ENCODE data around the gene FAM117B. TPM values are rescaled to one million over a fixed set of nuclear protein-coding genes. Genes with fewer than 3 reads are reported as not detected.

Gene FAM117B
- total RNA-seq, result 1.6 and 1.7 TPM in 2 replicates

DNA sequence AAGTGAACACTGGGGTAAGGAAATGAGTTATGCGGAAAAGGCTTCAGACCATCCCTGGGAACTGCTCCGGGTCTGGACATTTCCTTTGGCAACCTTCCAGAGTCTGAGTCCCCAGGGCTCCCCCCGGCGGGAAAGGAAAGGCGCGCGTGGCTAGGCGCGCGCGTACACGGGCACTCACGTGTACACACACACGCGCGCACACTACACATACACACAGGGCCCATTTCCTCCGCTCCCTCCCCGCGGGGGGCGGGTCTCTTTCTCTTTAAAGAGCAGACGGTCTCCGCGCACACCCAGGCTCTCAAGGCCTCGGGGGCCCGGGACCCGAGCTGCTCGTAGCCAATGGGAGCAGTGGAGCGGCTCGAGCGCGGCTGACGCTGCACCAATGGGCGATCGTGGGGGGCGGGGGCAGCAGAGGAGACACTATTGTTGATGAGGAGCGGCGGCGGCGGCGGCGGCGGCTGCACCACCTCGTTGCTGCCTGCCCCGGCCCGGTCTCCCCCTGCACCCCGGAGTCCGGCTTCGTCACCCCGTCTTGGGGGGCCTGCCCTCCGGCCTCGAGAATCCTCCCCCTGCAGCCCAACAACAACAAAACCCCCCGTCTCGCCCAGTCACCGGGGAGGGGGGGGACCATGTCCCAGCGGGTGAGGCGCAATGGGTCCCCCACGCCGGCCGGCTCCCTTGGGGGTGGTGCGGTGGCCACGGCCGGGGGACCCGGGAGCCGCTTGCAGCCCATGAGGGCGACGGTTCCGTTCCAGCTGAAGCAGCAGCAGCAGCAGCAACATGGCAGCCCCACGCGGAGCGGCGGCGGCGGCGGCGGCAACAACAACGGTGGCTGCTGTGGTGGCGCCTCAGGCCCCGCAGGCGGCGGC lies at the start of gene FAM117B:
FAM117B (plus strand) TSS at position 414 of the 872 bp plus-strand sequence; CDS start at position 633, 219 bp downstream.
- peak within 1 kb of the TSS; percentile 91 for H3K4me3 ChIP-seq (ENCODE audit: low read depth, low read length)
- TF ChIP-seq, protein P1, sequence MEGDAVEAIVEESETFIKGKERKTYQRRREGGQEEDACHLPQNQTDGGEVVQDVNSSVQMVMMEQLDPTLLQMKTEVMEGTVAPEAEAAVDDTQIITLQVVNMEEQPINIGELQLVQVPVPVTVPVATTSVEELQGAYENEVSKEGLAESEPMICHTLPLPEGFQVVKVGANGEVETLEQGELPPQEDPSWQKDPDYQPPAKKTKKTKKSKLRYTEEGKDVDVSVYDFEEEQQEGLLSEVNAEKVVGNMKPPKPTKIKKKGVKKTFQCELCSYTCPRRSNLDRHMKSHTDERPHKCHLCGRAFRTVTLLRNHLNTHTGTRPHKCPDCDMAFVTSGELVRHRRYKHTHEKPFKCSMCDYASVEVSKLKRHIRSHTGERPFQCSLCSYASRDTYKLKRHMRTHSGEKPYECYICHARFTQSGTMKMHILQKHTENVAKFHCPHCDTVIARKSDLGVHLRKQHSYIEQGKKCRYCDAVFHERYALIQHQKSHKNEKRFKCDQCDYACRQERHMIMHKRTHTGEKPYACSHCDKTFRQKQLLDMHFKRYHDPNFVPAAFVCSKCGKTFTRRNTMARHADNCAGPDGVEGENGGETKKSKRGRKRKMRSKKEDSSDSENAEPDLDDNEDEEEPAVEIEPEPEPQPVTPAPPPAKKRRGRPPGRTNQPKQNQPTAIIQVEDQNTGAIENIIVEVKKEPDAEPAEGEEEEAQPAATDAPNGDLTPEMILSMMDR (IDR thresholded peaks at IDR 0.05; ENCODE audit: insufficient read depth, low read depth, low read length), result no peak
- DNase-seq (ENCODE audit: low read depth), result peak; percentile 97

- peak; percentile 78 for DNase-seq (ENCODE audit: low read depth)
- TF ChIP-seq, protein P1 (IDR thresholded peaks at IDR 0.05; ENCODE audit: insufficient read depth, low read depth, low read length), result peak; percentile 96
- peak overlapping the region; percentile 3 for H3K4me3 ChIP-seq (ENCODE audit: low read depth, low read length)
These were observed 45.9 kb upstream of the FAM117B start for GRCh38 chr2:202588647-202589581.

GRCh38 chr2:202589582-202589949 lies 45.2 kb upstream of the FAM117B start:
- H3K4me3 ChIP-seq (ENCODE audit: low read depth, low read length), result no peak overlapping the region
- no peak for DNase-seq (ENCODE audit: low read depth)
- TF ChIP-seq, protein P1 (IDR thresholded peaks at IDR 0.05; ENCODE audit: insufficient read depth, low read depth, low read length), result no peak

- TF ChIP-seq, protein P1 (IDR thresholded peaks at IDR 0.05; ENCODE audit: insufficient read depth, low read depth, low read length), result no peak
- no peak overlapping the region for H3K4me3 ChIP-seq (ENCODE audit: low read depth, low read length)
- DNase-seq (ENCODE audit: low read depth), result no peak
These were observed 42.2 kb upstream of the FAM117B start for GRCh38 chr2:202592566-202592965.

DNA sequence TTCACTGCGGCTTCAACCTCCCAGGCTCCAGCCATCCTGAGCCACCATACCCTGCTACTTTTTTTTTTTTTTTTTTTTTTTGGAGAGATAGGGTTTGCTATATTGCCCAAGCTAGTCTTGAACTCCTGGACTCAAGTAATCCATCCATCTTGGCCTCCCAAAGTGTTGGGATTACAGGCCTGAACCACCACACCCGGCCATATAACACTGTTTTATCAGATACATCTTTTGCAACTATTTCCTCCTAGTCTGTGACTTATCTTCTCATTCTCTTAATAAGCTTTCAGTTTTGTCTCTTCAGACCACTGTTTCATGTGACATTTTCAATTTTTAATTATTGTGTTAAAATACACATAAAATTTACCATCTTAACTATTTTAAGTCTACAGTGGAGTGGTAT lies 35.7 kb upstream of the FAM117B start:
- TF ChIP-seq, protein P1 (IDR thresholded peaks at IDR 0.05; ENCODE audit: insufficient read depth, low read depth, low read length), result no peak
- H3K4me3 ChIP-seq (ENCODE audit: low read depth, low read length), result no peak overlapping the region
- no peak for DNase-seq (ENCODE audit: low read depth)

- TF ChIP-seq, protein P1 (IDR thresholded peaks at IDR 0.05; ENCODE audit: insufficient read depth, low read depth, low read length), result no peak
- H3K4me3 ChIP-seq (ENCODE audit: low read depth, low read length), result no peak overlapping the region
- DNase-seq (ENCODE audit: low read depth), result no peak
These were observed 34.9 kb upstream of the FAM117B start for GRCh38 chr2:202599911-202600310.
